HG03139 (cell line): ENCODE data around the gene GNA12.
"Not testable (repeated sequence)": the region's sequence is repeated elsewhere in the genome, so short reads cannot be mapped to it uniquely, and the experiment has no call there.

Experiments
- ATAC-seq: cut with Tn5 transposase; IDR thresholded peaks from one replicate; pipeline ENCODE4 v1.9.1; 2021; ENCODE audit not compliant: unreplicated experiment

Gene GNA12

DNA sequence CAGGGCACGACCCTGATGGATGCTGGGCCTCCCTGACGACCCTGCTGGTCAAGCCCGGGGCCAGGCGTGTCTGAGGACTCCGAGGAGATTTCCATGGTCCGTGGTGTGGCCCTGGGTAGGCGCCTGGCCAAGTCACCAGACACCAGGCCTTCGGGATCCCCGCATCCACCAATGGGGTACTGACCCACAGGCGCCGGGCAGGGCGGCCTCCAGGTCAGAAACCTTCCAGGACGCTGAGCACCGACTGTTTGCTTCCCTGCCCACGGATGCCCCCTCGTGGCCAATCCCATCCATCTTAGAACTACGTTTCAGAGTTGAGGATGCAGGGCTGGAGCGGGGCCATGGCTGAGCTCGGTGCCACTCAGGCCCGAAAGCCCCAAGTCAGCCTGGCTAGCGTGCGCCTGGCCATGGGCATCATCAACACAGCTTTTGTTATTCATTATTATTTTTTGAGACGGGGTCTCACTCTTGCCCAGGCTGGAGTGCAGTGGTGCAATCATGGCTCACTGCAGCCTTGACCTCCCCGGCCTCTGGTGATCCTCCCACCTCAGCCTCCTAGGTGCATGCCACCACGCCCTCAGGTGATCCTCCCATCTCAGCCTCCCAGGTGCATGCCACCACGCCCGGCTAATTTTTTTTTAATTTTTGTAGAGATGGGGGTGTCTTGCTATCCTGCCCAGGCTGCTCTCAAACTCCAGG, 163.2 kb downstream of the GNA12 start:
- no peak for ATAC-seq

DNA sequence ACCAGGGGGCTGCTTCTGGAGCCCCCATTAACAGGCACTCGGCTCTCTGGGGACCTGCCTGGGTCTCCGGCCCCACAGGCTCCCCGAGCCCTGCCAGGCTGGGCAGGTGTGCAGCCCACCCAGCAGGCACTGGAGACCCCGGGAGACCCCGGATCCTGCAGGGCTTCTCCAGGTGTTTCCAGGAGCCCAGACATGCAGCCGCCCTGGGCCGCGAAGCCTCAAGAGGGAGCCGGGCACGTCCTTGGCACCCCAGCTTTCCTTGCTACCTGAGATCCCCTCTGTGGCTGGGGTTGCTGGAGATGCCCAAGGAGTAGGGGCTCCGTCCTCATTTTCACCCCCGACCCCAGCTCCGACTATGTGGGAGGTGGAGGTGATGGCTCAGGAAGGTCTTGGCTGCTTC, 163.9 kb downstream of the GNA12 start:
- ATAC-seq = no peak

DNA sequence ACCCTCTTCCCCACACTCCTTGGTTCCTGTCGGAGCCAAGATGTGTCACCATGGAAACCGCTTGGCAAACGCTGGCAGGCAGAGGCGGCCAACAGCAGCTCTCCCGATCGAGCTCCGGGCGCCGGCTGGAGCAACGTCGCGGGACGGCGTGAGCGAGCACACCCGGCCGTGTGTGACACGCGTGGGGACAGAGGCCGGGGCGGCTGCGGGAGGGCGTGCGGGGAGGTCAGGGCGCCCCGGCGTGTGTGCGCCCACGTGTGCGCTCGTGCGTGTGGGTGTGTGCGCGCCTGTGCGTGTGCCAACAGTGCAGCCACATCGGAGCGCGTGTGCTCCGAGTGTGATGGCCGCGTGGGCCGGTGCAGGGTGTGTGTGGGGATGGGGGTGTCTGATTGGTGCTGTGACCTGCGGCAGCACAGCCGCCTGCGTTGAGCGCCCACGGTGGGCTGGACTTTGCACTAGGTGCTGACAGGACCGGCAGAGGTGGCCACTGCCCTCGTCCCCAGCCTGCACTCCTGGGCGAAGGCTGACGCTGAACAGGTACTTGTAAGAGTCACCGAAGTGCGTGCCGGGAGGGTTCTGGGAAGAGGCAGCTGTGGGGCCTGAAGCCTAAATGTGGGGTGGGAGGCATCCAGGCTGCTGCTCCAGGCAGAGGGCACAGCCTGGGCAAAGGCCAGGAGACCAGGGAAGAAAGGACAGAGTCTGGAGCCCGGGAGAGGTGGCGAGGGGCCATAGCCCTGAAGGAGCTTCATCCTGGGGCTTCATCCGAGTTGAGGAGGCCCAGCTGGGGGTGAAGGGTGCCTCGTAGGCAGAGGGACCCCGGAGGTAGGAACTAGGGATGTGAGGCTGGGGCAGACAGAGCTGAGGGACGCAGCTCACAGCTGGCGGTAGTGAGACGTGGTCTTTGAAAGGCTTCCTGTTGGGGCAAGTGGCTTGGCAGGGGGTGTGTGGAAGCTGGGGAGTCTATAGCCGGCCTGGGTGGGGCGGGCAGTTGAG, 164.7 kb downstream of the GNA12 start:
- ATAC-seq = not testable (repeated sequence)

DNA sequence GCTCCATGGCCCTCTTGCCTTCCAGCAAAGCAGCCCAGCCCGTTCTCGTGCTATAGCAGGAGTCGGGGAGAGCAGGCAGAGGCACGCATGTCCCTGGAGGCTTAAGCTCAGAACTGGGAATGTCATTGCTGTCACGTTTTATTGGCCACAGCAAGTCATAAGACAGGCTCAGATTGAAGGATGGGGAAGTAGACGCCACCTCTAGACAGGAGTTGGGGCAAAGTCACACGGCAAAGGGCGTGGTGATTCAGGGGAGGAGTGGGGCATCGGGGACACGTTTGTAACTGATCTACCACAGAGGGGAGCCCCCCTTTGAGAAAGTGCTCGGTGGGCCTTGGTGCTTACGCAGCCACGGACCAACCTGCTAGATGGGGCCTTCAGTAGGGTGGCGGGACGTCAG, 165.7 kb downstream of the GNA12 start:
- not testable (repeated sequence) for ATAC-seq
